K562 (cell line): ENCODE results near the gene CNPY3. TPM values are rescaled to one million over a fixed set of nuclear protein-coding genes. Genes with fewer than 3 reads are reported as not detected.
A peak's percentile ranks its signal among the peaks of the same experiment; 100 is the strongest.
"Not testable (repeated sequence)": the region's sequence is repeated elsewhere in the genome, so short reads cannot be mapped to it uniquely, and the experiment has no call there.

Experiments
- ATAC-seq: fragments of 200-7000 bp; cut with Tn5 transposase; 3 replicates; pipeline ENCODE4 v1.9.1; 2020; ENCODE audit warnings: moderate library complexity
- BruUV-seq: library from RNA; stranded (reverse); fragments of 400-500 nt; replicated peaks from 2 replicates; lab custom pipeline; 2021; lab: Mats Ljungman, UMichigan
- CTCF ChIA-PET: fragments of 300-600 bp; formaldehyde crosslinking; extraction: SDS; loops from one replicate; lab custom pipeline; 2021; ENCODE audit warnings: low intra/inter-chr PET ratio; lab: Yijun Ruan, JAX
- POLR2A ChIA-PET: fragments of 300-600, 350-650 bp; sonication (Branson Sonifier 250); formaldehyde crosslinking; extraction: SDS; loops from one replicate; lab custom pipeline; 2021; ENCODE audit warnings: antibody characterized with exemption, inconsistent platforms; lab: Yijun Ruan, JAX
- DNase-seq, 4 experiments: peaks; one replicate each; pipeline versions ENCODE4 v3.0.0 to v3.0.0-alpha.2; 2011 to 2018; ENCODE audit warnings: low spot score in 3 of 4, mixed read lengths in 3 of 4; ENCODE audit errors: extremely low read depth in 1 of 4
- FAIRE-seq: peaks from 2 replicates; lab custom pipeline; 2011; peaks lifted over from hg19 to GRCh38; lab: Jason Lieb, UNC
- H2AFZ ChIP-seq: 2 replicates; pipeline ENCODE4 v1.6.0; 2011; ENCODE audit warnings: low read depth, low read length, control low read depth, inconsistent platforms
- H3K27ac ChIP-seq: fragments of 200-600 bp; 3 replicates; pipeline ENCODE4 v1.8.0; 2011; ENCODE audit warnings: low read depth, mild to moderate bottlenecking, control low read depth, inconsistent platforms, low read length, moderate library complexity, mixed read lengths; ENCODE audit errors: extremely low read depth
- H3K27me3 ChIP-seq, 2 experiments: fragments of 300-600 bp in 1 of 2; 2 replicates in 1 of 2; 3 replicates in 1 of 2; pipeline versions ENCODE4 v1.6.0 to v1.8.0; 2011; ENCODE audit warnings: inconsistent platforms in 2 of 2, low read length in 2 of 2, mild to moderate bottlenecking in 1 of 2, mixed read lengths in 1 of 2, moderate library complexity in 1 of 2; ENCODE audit not compliant: control insufficient read depth in 2 of 2, insufficient read depth in 2 of 2
- H3K36me3 ChIP-seq: fragments of 300-600 bp; 3 replicates; pipeline ENCODE4 v1.8.0; 2011; ENCODE audit warnings: mild to moderate bottlenecking, low read length, inconsistent platforms; ENCODE audit not compliant: control insufficient read depth, insufficient read depth
- H3K4me1 ChIP-seq, 2 experiments: fragments of 200-600 bp in 1 of 2; replicated peaks in 1 of 2; 2 replicates in 1 of 2; 3 replicates in 1 of 2; pipeline versions ENCODE4 v1.5.1 to v1.8.0; 2011; ENCODE audit warnings: inconsistent platforms in 2 of 2, low read length in 2 of 2, mild to moderate bottlenecking in 1 of 2, mixed read lengths in 1 of 2, moderate library complexity in 1 of 2; ENCODE audit not compliant: control insufficient read depth in 2 of 2, insufficient read depth in 2 of 2
- H3K4me2 ChIP-seq: 2 replicates; pipeline ENCODE4 v1.6.1; 2011; ENCODE audit warnings: low read length, control low read depth, inconsistent platforms, mixed read lengths; ENCODE audit not compliant: insufficient read depth
- H3K4me3 ChIP-seq: fragments of 200-600 bp; sonication (generic), shearing (Covaris generic); 2 replicates; pipeline ENCODE4 v1.5.1; 2016; ENCODE audit warnings: control low read depth, inconsistent platforms
- H3K79me2 ChIP-seq: fragments of 200-600 bp; 3 replicates; pipeline ENCODE4 v1.8.0; 2011; ENCODE audit warnings: low read length, inconsistent platforms; ENCODE audit not compliant: control insufficient read depth, insufficient read depth
- H3K9ac ChIP-seq, 2 experiments: 2 replicates each; pipeline versions ENCODE4 v1.6.0 to v1.6.1; 2011; ENCODE audit warnings: low read depth in 2 of 2, low read length in 2 of 2, control low read depth in 1 of 2, inconsistent platforms in 1 of 2, mild to moderate bottlenecking in 1 of 2, mixed read lengths in 1 of 2; ENCODE audit not compliant: insufficient read depth in 1 of 2
- H3K9me1 ChIP-seq: one replicate; pipeline ENCODE4 v1.6.0; 2011; ENCODE audit warnings: inconsistent platforms, mild to moderate bottlenecking, low read length, moderate library complexity; ENCODE audit not compliant: control insufficient read depth, insufficient read depth
- H3K9me3 ChIP-seq: replicated peaks from 2 replicates; pipeline ENCODE4 v1.5.1; 2011; ENCODE audit warnings: low read depth, low read length, inconsistent platforms; ENCODE audit not compliant: control insufficient read depth, insufficient read depth
- H4K20me1 ChIP-seq: replicated peaks from 2 replicates; pipeline ENCODE4 v1.6.1; 2011; ENCODE audit warnings: low read length, inconsistent platforms, mixed read lengths; ENCODE audit not compliant: control insufficient read depth, insufficient read depth
- ADNP ChIP-seq: fragments of 200-800 bp; sonication (Bioruptor generic); IDR thresholded peaks from 2 replicates; pipeline ENCODE4 v1.6.1; 2016; ENCODE audit warnings: missing genetic modification characterization, missing compliant biosample characterization
- ARID2 ChIP-seq: fragments of 450-650 bp; IDR thresholded peaks from 2 replicates; pipeline ENCODE4 v1.6.1; 2017; ENCODE audit warnings: antibody characterized with exemption, mild to moderate bottlenecking
- CHAMP1 ChIP-seq: fragments of 450-650 bp; IDR thresholded peaks from 2 replicates; pipeline ENCODE4 v1.6.1; 2016; ENCODE audit warnings: mild to moderate bottlenecking
- CHD1 ChIP-seq: fragments of 200-600 bp; sonication (generic); IDR thresholded peaks from one replicate; pipeline ENCODE4 v1.6.1; 2012; ENCODE audit warnings: mild to moderate bottlenecking, moderate library complexity, low read length, inconsistent platforms
- ELF4 ChIP-seq: fragments of 450-650 bp; formaldehyde crosslinking; IDR thresholded peaks from 2 replicates; pipeline ENCODE4 v1.4.0; 2022; ENCODE audit warnings: missing genetic modification characterization
- ILF3 ChIP-seq: fragments of 450-650 bp; IDR thresholded peaks from 2 replicates; pipeline ENCODE4 v1.6.1; 2018; ENCODE audit warnings: antibody characterized with exemption, mild to moderate bottlenecking, moderate library complexity, borderline replicate concordance
- NCOA1 ChIP-seq: fragments of 450-650 bp; IDR thresholded peaks from 2 replicates; pipeline ENCODE4 v1.6.1; 2016; ENCODE audit warnings: low read depth
- PRDM10 ChIP-seq: fragments of 450-650 bp; IDR thresholded peaks from 2 replicates; pipeline ENCODE4 v1.6.1; 2018; ENCODE audit not compliant: partially characterized antibody
- YY1 ChIP-seq, 3 experiments: IDR thresholded peaks; 2 replicates each; pipeline ENCODE4 v1.6.1; 2011; ENCODE audit warnings: low read length in 2 of 3, mild to moderate bottlenecking in 2 of 3, moderate library complexity in 2 of 3, borderline replicate concordance in 1 of 3, control low read depth in 1 of 3, low read depth in 1 of 3; ENCODE audit not compliant: insufficient read depth in 3 of 3, insufficient replicate concordance in 2 of 3, control insufficient read depth in 1 of 3, insufficient read length in 1 of 3; ENCODE audit errors: extremely low read depth in 1 of 3
- ZNF263 ChIP-seq: sonication (generic); formaldehyde crosslinking; IDR thresholded peaks from 2 replicates; pipeline ENCODE4 v1.8.0; 2022; ENCODE audit warnings: mild to moderate bottlenecking, missing genetic modification reagents, borderline replicate concordance
- ZNF644 ChIP-seq: fragments of 200-800 bp; sonication (Bioruptor generic); IDR thresholded peaks from 2 replicates; pipeline ENCODE4 v1.6.1; 2016; ENCODE audit warnings: low read depth, missing genetic modification characterization, missing compliant biosample characterization
- WGBS: fragments of 100-300 bp; shearing (Covaris generic); methylation state at CpG from one replicate; pipeline ENCODE4 v1.1.6; 2016; ENCODE audit warnings: low coverage, mixed read lengths; ENCODE audit not compliant: insufficient coverage; ENCODE audit errors: missing lambda C conversion rate; 5-methylcytosine and 5-hydroxymethylcytosine counted together
- in situ Hi-C: fragments of 300-500 bp; cut with MboI; formaldehyde crosslinking; loops from 4 replicates; pipeline ENCODE4 v1.15.0; 2018; ENCODE audit warnings: inconsistent platforms, mixed read lengths
- intact Hi-C: fragments of 100-400 bp; cut with micrococcal nuclease; formaldehyde crosslinking; loops from 2 replicates; pipeline ENCODE4 v1.14.2; 2022
- polyA plus RNA-seq, 8 experiments: library from polyadenylated mRNA; depleted of rRNA in 4 of 8; stranded (reverse) in 5 of 8; unstranded in 3 of 8; fragments of >200 nt; fragmentation: Nextera tagmentation in 2 of 8; fragmentation: Illumina TruSeq in 1 of 8; extraction: Ambion mirVana in 2 of 8; extraction: Trizol in 1 of 8; gene quantifications; 2 replicates each; pipeline versions ENCODE4 v1.2.1 to v1.2.3, GENCODE V29; 2011 to 2014; ENCODE audit warnings: inconsistent platforms in 1 of 8, missing spikeins in 1 of 8
- total RNA-seq, 7 experiments: library from RNA; depleted of rRNA in 6 of 7; stranded (reverse); fragments of >200 nt in 6 of 7; fragmentation: Illumina TruSeq in 2 of 7; extraction: Trizol in 2 of 7; gene quantifications; 2 replicates each; pipeline versions ENCODE4 v1.2.1 to v1.2.3, GENCODE V29; 2011 to 2021; ENCODE audit warnings: low replicate concordance in 1 of 7

CNPY3 gene
- total and polyA plus RNA-seq, 9 of the 15 experiments (the other 6 are each of a cell fraction or from before 2014, with no cell fraction given): 2.4 to 37.4 (median 21.2) TPM

GRCh38 chr6:42880240-42880817, 49.0 kb upstream of the CNPY3 start:
- intact Hi-C loops: not testable (repeated sequence)
- peak overlapping the region; percentile 92 for H3K4me3 ChIP-seq
- TF ChIP-seq ELF4 (CRISPR knock-in tag) (0 out of 2 replicates have a peak, but pooled peaks have one; percentile 60), ADNP (peak; percentile 67), ZNF644 (0 out of 2 replicates have a peak, but pooled peaks have one; percentile 9), YY1 (IDR thresholded peaks at IDR 0.05; ENCODE audit: borderline replicate concordance in 1 of 3, control insufficient read depth in 1 of 3, extremely low read depth in 1 of 3, insufficient read depth in 3 of 3, insufficient read length in 1 of 3, insufficient replicate concordance in 2 of 3, low read depth in 1 of 3, low read length in 2 of 3) (peak in 1 of 3 experiments; percentile 11), PRDM10 (peak; percentile 3), ZNF263 (peak; percentile 12; the same call in 1 of the 2 replicates), NCOA1 (0 out of 2 replicates have a peak, but pooled peaks have one; percentile 5), ILF3 (peak; percentile 25; the same call in 1 of the 2 replicates), ARID2 (peak; percentile 1; the same call in 1 of the 2 replicates), CHD1 (peak; percentile 88), CHAMP1 (0 out of 2 replicates have a peak, but pooled peaks have one; percentile 2)

More at GRCh38 chr6:42880240-42880817, 49.0 kb upstream of the CNPY3 start:
- H3K79me2 ChIP-seq: peaks cover 57% of the 10 kb centered on the region
- peak; percentile 6 for FAIRE-seq
- peak overlapping the region; percentile 99 for H3K4me2 ChIP-seq
- TSS peak; percentile 77 for BruUV-seq
- H3K9me3 ChIP-seq, ATAC-seq, H3K9me1 ChIP-seq, in situ Hi-C loops, H4K20me1 ChIP-seq, CTCF ChIA-PET, DNase-seq, H3K27me3 ChIP-seq: not testable (repeated sequence)
- peaks cover 43% of the 10 kb centered on the region for H3K36me3 ChIP-seq
- POLR2A ChIA-PET: interaction anchor here (0.6 to 5.0 kb wide), 38 partner anchors 8 to 1096 kb away, joined by 3 to 34 read pairs (median 4); partner anchors contain the start of genes BICRAL, TBCC and TOMM6
- peaks cover 0 to 20% of the 10 kb centered on the region in 2 experiments; a peak in 3 of 5 replicates for H3K4me1 ChIP-seq
- H2AFZ ChIP-seq: peak overlapping the region; percentile 100
- peak overlapping the region; percentile 92 to 99 for H3K9ac ChIP-seq
- H3K27ac ChIP-seq: peak overlapping the region; percentile 99
- under 1% methylated on average over 25 of the region's 25 CpGs for WGBS
